ENCODE data around the gene PRTN3.
"Not testable (repeated sequence)": the region's sequence is repeated elsewhere in the genome, so short reads cannot be mapped to it uniquely, and the experiment has no call there.

GRCh38 chr19:853614-854220 lies 12.9 kb downstream of the PRTN3 start:
- not testable (repeated sequence) for TF ChIP-seq CTCF, POLR2A, POLR2AphosphoS5, EP300 (IDR thresholded peaks at IDR 0.05)

All from upper lobe of left lung (tissue), 4 donors.